ENCODE results near the gene SLC44A1.
A peak's percentile ranks its signal among the peaks of the same experiment; 100 is the strongest.

GRCh38 chr9:105414947-105415661, 170.7 kb downstream of the SLC44A1 start:
- TF ChIP-seq RCOR1 (IDR thresholded peaks at IDR 0.05; ENCODE audit: low read depth, low read length), result no peak
- peak; percentile 95 for TF ChIP-seq CTCF (IDR thresholded peaks at IDR 0.05)
- no peak for TF ChIP-seq POLR2A (IDR thresholded peaks at IDR 0.05; ENCODE audit: low read length)
- no peak for TF ChIP-seq MAZ (IDR thresholded peaks at IDR 0.05; ENCODE audit: borderline replicate concordance, low read depth, low read length)
- TF ChIP-seq RFX5 (IDR thresholded peaks at IDR 0.05), result no peak
- no peak for TF ChIP-seq JUNB (IDR thresholded peaks at IDR 0.05)
- no peak for TF ChIP-seq ZFP36 (IDR thresholded peaks at IDR 0.05; ENCODE audit: borderline replicate concordance, partially characterized antibody)
